Panc1 (cell line): ENCODE results near the gene PAX3. TPM values are rescaled to one million over a fixed set of nuclear protein-coding genes. Genes with fewer than 3 reads are reported as not detected.

Experiments
- ATAC-seq: fragments of 200-7000 bp; cut with Tn5 transposase; 2 replicates; pipeline ENCODE4 v1.9.1; 2020; ENCODE audit warnings: mild to moderate bottlenecking, moderate library complexity
- BruUV-seq: library from RNA; stranded (reverse); fragments of 400-500 nt; replicated peaks from 2 replicates; lab custom pipeline; 2021; lab: Mats Ljungman, UMichigan
- CTCF ChIA-PET: fragments of 300-600 bp; sonication (Branson Sonifier 250); formaldehyde crosslinking; loops from one replicate; lab custom pipeline; 2022; ENCODE audit warnings: antibody characterized with exemption; lab: Charles Lee
- POLR2A ChIA-PET: fragments of 300-600 bp; sonication (Branson Sonifier 250); formaldehyde crosslinking; loops from one replicate; lab custom pipeline; 2022; ENCODE audit warnings: antibody characterized with exemption; lab: Charles Lee
- DNase-seq: peaks from one replicate; pipeline ENCODE4 v3.0.0-alpha.2; 2010; ENCODE audit warnings: low read depth, low spot score
- H3K27ac ChIP-seq: 2 replicates; pipeline ENCODE4 v1.5.1; 2011; ENCODE audit warnings: mild to moderate bottlenecking, low read length, inconsistent platforms
- H3K27me3 ChIP-seq: fragments of 200-500 bp; sonication (Bioruptor generic); 2 replicates; pipeline ENCODE4 v1.6.0; 2014; ENCODE audit warnings: low read length, inconsistent platforms; ENCODE audit not compliant: control insufficient read depth, insufficient read depth
- H3K36me3 ChIP-seq: fragments of 200-500 bp; sonication (Bioruptor generic); 2 replicates; pipeline ENCODE4 v1.5.1; 2014; ENCODE audit warnings: inconsistent platforms, mild to moderate bottlenecking, low read length, moderate library complexity; ENCODE audit not compliant: control insufficient read depth, insufficient read depth
- H3K4me1 ChIP-seq: 2 replicates; pipeline ENCODE4 v1.5.1; 2011; ENCODE audit warnings: inconsistent platforms, mild to moderate bottlenecking, low read length, moderate library complexity; ENCODE audit not compliant: control insufficient read depth, insufficient read depth
- H3K4me3 ChIP-seq, 2 experiments: 2 replicates each; pipeline ENCODE4 v1.5.1; 2011 to 2012; ENCODE audit warnings: low read depth in 2 of 2, low read length in 2 of 2, mild to moderate bottlenecking in 2 of 2, inconsistent platforms in 1 of 2, moderate library complexity in 1 of 2
- H3K9me3 ChIP-seq: fragments of 200-500 bp; sonication (Bioruptor generic); 2 replicates; pipeline ENCODE4 v1.5.1; 2014; ENCODE audit warnings: low read depth, mild to moderate bottlenecking, inconsistent platforms, low read length, moderate library complexity; ENCODE audit not compliant: control insufficient read depth, insufficient read depth
- CTCF ChIP-seq: fragments of 450-650 bp; IDR thresholded peaks from 2 replicates; pipeline ENCODE4 v1.5.1; 2017; ENCODE audit warnings: mild to moderate bottlenecking
- POLR2AphosphoS5 ChIP-seq: IDR thresholded peaks from 2 replicates; pipeline ENCODE4 v1.6.1; 2012; ENCODE audit warnings: mild to moderate bottlenecking, low read depth, low read length, moderate library complexity
- REST ChIP-seq, 2 experiments: IDR thresholded peaks; 2 replicates each; pipeline ENCODE4 v1.6.1; 2011 to 2012; ENCODE audit warnings: low read depth in 2 of 2, control low read depth in 1 of 2, low read length in 1 of 2, mild to moderate bottlenecking in 1 of 2, moderate library complexity in 1 of 2; ENCODE audit not compliant: insufficient read depth in 1 of 2
- SIN3A ChIP-seq: IDR thresholded peaks from 2 replicates; pipeline ENCODE4 v1.6.1; 2012; ENCODE audit warnings: low read depth, mild to moderate bottlenecking, low read length, moderate library complexity, borderline replicate concordance; ENCODE audit not compliant: insufficient read depth
- TCF7L2 ChIP-seq: IDR thresholded peaks from 2 replicates; pipeline ENCODE4 v1.6.1; 2011; ENCODE audit warnings: mild to moderate bottlenecking, low read depth, low read length, inconsistent platforms
- in situ Hi-C: cut with HindIII; loops from 2 replicates; pipeline ENCODE4 v1.10.0; 2016; ENCODE audit warnings: low sequenced_read_pairs, low pct_unique_long_range_greater_than_20kb
- intact Hi-C: fragments of 100-400 bp; cut with micrococcal nuclease; formaldehyde crosslinking; loops from one replicate; pipeline ENCODE4 v1.10.0; 2022; ENCODE audit not compliant: unreplicated experiment
- total RNA-seq: library from RNA; stranded (reverse); gene quantifications from one replicate; pipeline ENCODE4 v1.2.1, GENCODE V29; 2021; ENCODE audit not compliant: unreplicated experiment

PAX3 gene
- total RNA-seq, 1 experiment from 2014 or later, result not detected

- BruUV-seq, result no TSS peak
- CTCF ChIA-PET, result no interaction called here
These were observed 80.0 kb downstream of the PAX3 start for GRCh38 chr2:222218786-222219185.

GRCh38 chr2:222217712-222218111 lies 81.1 kb downstream of the PAX3 start:
- no peak for DNase-seq
- TF ChIP-seq TCF7L2 (no peak), SIN3A (no peak), REST (IDR thresholded peaks at IDR 0.05; ENCODE audit: insufficient read depth in 1 of 2, low read depth in 2 of 2, low read length in 1 of 2) (no peak), CTCF (no peak), POLR2AphosphoS5 (no peak)
- ChIA-PET CTCF (no interaction called here), POLR2A (no interaction called here)
- Histone ChIP-seq H3K4me3 (no peak overlapping the region), H3K9me3 (no peaks in the 10 kb centered on the region), H3K27ac (no peak overlapping the region), H3K27me3 (no peaks in the 10 kb centered on the region), H3K4me1 (no peaks in the 10 kb centered on the region), H3K36me3 (no peaks in the 10 kb centered on the region)
- intact Hi-C loops, result no loop called here
- BruUV-seq, result no TSS peak
- in situ Hi-C loops, result no loop called here
- ATAC-seq, result no peak

More at GRCh38 chr2:222218786-222219185, 80.0 kb downstream of the PAX3 start:
- intact Hi-C loops, result no loop called here
- no peaks in the 10 kb centered on the region for H3K27me3 ChIP-seq
- no peak overlapping the region for H3K4me3 ChIP-seq
- H3K4me1 ChIP-seq, result no peaks in the 10 kb centered on the region
- TF ChIP-seq CTCF (no peak), POLR2AphosphoS5 (no peak), REST (IDR thresholded peaks at IDR 0.05; ENCODE audit: insufficient read depth in 1 of 2, low read depth in 2 of 2, low read length in 1 of 2) (no peak), SIN3A (no peak), TCF7L2 (no peak)
- no peaks in the 10 kb centered on the region for H3K9me3 ChIP-seq
- POLR2A ChIA-PET, result no interaction called here
- no peaks in the 10 kb centered on the region for H3K36me3 ChIP-seq
- no peak for ATAC-seq
- in situ Hi-C loops, result no loop called here
- no peak overlapping the region for H3K27ac ChIP-seq
- no peak for DNase-seq
